Natural killer cell treated with Interleukin-12 subunit alpha and Interleukin-12 subunit beta and Interleukin-15 and Interleukin-18, amount 100 ng/mL, for 72 hours (primary cell): ENCODE data around the gene EFNA3. TPM values are rescaled to one million over a fixed set of nuclear protein-coding genes. Genes with fewer than 3 reads are reported as not detected.
A peak's percentile ranks its signal among the peaks of the same experiment; 100 is the strongest.

Source experiments
- ATAC-seq, 2 donors: fragments of 150-1000 bp; cut with Tn5 transposase in 1 of 2; sonication (Bioruptor Pico), chemical (Tn5 transposase) in 1 of 2; 2 replicates each; pipeline ENCODE4 v1.10.0; 2021
- DNase-seq: peaks from one replicate; pipeline ENCODE4 v3.0.0; 2022; ENCODE audit warnings: low spot score
- H3K27ac Mint-ChIP-seq, 2 donors: 1 replicate in 1 of 2; 2 replicates in 1 of 2; pipeline ENCODE4 v1.8.0; 2022; ENCODE audit warnings: mixed read lengths in 2 of 2, mild to moderate bottlenecking in 1 of 2, moderate library complexity in 1 of 2
- H3K27me3 Mint-ChIP-seq, 2 donors: 1 replicate in 1 of 2; 2 replicates in 1 of 2; pipeline ENCODE4 v1.8.0; 2022; ENCODE audit warnings: mixed read lengths in 2 of 2
- H3K36me3 Mint-ChIP-seq: one replicate; pipeline ENCODE4 v1.8.0; 2022; ENCODE audit warnings: mixed read lengths
- H3K4me1 Mint-ChIP-seq, 2 donors: 1 replicate in 1 of 2; 2 replicates in 1 of 2; pipeline ENCODE4 v1.8.0; 2022; ENCODE audit warnings: low read depth in 2 of 2, mixed read lengths in 2 of 2, mild to moderate bottlenecking in 1 of 2
- H3K4me3 Mint-ChIP-seq: one replicate; pipeline ENCODE4 v1.8.0; 2022; ENCODE audit warnings: mixed read lengths
- H3K9me3 Mint-ChIP-seq: 2 replicates; pipeline ENCODE4 v1.8.0; 2022; ENCODE audit warnings: mixed read lengths
- total RNA-seq, 2 donors: library from RNA; stranded (reverse); gene quantifications; one replicate each; pipeline ENCODE4 v1.2.3, GENCODE V29; 2022

The EFNA3 gene, protein sequence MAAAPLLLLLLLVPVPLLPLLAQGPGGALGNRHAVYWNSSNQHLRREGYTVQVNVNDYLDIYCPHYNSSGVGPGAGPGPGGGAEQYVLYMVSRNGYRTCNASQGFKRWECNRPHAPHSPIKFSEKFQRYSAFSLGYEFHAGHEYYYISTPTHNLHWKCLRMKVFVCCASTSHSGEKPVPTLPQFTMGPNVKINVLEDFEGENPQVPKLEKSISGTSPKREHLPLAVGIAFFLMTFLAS
- total RNA-seq, result 1 to 10 TPM in 1 of 2 donors, not detected in 1; 1.2 TPM

DNA sequence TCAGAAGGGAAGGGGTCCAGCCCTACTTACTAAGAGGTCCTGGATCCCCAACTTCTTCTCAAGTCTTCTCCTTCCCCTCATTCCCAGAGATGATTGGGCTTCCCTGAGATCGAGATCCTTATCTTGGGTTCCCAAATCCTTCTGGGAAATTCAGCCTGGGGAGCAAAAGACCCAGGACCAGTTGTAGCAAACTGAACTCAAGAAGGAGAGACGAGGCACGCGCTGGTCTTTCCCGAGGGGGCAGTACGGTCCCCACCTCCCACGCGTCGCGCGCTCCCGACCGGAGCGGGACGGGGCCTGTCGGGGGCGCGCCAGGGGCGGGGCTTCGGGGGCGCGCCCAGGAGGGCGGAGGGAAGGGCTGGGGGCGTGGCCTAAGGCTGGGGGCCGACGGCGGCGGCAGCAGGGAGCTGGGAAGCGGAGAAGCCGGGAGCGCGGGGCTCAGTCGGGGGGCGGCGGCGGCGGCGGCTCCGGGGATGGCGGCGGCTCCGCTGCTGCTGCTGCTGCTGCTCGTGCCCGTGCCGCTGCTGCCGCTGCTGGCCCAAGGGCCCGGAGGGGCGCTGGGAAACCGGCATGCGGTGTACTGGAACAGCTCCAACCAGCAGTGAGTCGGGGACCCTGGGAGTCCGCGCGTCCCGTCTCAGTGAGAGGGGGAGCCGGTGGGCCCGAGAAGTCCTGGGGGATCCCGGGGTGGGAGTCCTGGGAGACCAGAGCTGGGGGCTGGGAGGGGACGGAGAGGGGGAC lies at the start of gene EFNA3:
TSS of gene EFNA3 (plus strand) at position 369 of the 741 bp plus-strand sequence. CDS start at position 474, 105 bp downstream.
- peak; percentile 73 to 86 for ATAC-seq
- peaks cover 6% of the 10 kb centered on the region for H3K36me3 Mint-ChIP-seq
- H3K27me3 Mint-ChIP-seq, result peaks cover 22 to 31% of the 10 kb centered on the region in 2 donors
- H3K4me3 Mint-ChIP-seq, result peak within 1 kb of the TSS; percentile 65
- no peaks in the 10 kb centered on the region for H3K9me3 Mint-ChIP-seq
- H3K27ac Mint-ChIP-seq, result no peak within 1 kb of the TSS
- DNase-seq, result peak; percentile 81
- H3K4me1 Mint-ChIP-seq, result peaks cover 20 to 23% of the 10 kb centered on the region in 2 donors

DNA sequence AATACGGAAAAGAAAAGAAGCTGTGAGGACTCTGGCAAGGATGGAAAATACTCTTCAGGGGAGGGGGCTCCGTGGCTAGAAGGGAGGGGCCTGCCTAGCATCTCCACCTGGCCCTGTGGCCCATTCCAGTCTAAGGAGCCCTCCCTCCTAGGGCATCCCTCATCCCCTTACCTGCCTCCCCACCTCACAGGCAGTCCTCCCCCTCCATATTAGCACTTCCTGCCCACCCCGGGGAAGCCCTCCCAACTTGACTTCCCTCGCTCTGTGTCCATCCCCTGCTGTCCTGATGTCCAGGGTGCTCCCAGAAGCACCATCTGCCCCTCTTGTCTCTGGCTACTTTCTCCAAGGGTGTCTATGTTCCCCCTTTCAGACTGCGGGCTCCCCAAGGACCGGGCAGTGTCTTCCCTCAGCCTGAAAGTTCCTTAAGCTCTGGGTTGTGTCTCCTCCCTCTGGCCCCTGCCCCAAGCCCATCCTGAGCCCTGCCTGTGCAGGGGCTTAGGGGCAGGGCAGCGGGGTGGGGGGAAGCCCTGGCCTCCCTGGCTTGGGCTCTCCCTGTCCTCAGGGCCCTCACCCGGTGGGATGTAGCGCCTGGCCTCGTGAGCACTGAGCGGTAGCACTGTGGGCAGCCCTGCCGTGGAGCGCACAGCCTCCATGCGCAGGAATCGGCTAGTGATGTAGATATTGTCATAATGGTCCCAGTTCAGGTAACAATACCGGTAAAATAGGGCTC lies 49.0 kb upstream of the EFNA3 start:
- Mint-ChIP-seq H3K4me3 (no peak overlapping the region), H3K27me3 (no peaks in the 10 kb centered on the region)
- no peak for ATAC-seq

DNA sequence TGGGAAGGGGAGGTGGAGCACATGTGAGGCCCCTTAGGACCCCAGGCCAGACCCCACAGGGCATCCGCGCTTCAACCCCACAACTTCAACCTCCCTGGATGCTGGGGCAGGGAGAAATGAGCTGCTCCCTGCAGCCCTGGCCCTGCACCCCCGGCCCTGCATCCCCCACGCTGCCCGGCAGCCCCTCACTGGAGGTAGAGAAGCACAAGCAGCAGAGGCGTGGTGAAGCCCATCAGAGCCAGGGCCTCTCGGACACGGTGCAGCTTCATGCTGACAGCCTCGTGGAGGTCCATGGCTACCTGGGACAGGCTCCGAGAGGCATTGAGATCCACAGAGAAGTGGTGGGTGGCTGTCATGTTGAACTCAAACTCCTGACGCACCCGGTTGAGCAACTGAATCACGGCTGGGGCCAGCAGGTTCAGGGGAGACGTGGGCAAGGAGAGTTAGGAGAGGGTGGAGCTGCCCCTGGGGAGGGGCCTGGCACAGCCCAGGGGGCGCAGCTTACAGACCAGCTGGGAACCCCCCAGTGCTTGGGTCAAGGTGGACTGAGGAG lies 48.3 kb upstream of the EFNA3 start:
- no peaks in the 10 kb centered on the region for H3K4me1 Mint-ChIP-seq
- no peak for DNase-seq
- no peaks in the 10 kb centered on the region for H3K9me3 Mint-ChIP-seq
- no peak overlapping the region for H3K4me3 Mint-ChIP-seq
- no peaks in the 10 kb centered on the region for H3K36me3 Mint-ChIP-seq
- no peaks in the 10 kb centered on the region for H3K27me3 Mint-ChIP-seq
- no peak overlapping the region for H3K27ac Mint-ChIP-seq
- ATAC-seq, result no peak

More for the DNA sequence above, 49.0 kb upstream of the EFNA3 start:
- no peak for DNase-seq
- H3K9me3 Mint-ChIP-seq, result no peaks in the 10 kb centered on the region
- H3K27ac Mint-ChIP-seq, result no peak overlapping the region
- H3K36me3 Mint-ChIP-seq, result no peaks in the 10 kb centered on the region
- no peaks in the 10 kb centered on the region for H3K4me1 Mint-ChIP-seq

DNA sequence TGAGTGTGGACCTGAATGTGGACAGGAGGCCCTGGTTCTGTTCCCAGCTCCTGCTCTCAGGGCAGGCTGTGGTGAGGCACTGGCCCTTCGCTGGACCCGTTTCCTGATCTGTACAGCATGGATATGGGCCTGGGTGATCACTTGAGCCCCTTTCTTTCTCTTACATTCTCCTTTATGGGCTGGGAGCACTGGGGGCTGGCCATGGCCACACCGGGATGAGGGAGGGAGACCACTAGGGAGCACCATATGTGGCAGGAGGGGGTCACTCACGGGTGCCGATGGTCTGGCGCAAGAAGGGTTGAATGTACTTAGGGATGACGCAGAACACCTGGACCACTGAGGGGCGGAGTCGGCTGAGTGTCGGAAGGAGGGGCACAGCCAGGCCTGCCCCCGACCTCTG lies 47.7 kb upstream of the EFNA3 start:
- Mint-ChIP-seq H3K4me1 (no peaks in the 10 kb centered on the region), H3K4me3 (no peak overlapping the region), H3K36me3 (no peaks in the 10 kb centered on the region), H3K9me3 (no peaks in the 10 kb centered on the region), H3K27me3 (no peaks in the 10 kb centered on the region), H3K27ac (no peak overlapping the region)
- ATAC-seq, result no peak
- DNase-seq, result no peak

DNA sequence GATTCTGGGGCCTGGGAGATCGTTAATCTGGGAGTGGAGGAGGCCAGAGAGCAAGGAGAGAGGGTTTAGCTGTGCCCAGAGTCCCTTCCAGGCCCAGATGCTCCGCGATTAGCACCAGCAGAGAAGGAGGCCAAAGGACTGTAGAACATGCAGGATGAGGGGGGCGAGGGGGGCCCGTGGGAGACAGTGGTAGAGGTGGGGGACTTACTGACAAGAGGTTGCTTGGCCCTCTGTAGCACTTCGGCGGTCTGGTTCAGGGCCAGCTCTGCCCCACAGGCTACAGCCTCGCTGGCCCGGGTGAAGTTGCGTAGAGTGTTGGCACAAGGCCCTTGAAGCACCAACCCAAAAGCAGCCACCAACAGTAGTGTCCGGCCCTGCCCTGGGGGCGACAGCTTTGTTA lies 45.8 kb upstream of the EFNA3 start:
- no peaks in the 10 kb centered on the region for H3K4me1 Mint-ChIP-seq
- no peaks in the 10 kb centered on the region for H3K36me3 Mint-ChIP-seq
- H3K27me3 Mint-ChIP-seq, result peaks cover 0 to 2% of the 10 kb centered on the region in 2 donors
- ATAC-seq, result no peak
- no peak overlapping the region for H3K27ac Mint-ChIP-seq
- H3K4me3 Mint-ChIP-seq, result no peak overlapping the region
- no peaks in the 10 kb centered on the region for H3K9me3 Mint-ChIP-seq
- no peak for DNase-seq

DNA sequence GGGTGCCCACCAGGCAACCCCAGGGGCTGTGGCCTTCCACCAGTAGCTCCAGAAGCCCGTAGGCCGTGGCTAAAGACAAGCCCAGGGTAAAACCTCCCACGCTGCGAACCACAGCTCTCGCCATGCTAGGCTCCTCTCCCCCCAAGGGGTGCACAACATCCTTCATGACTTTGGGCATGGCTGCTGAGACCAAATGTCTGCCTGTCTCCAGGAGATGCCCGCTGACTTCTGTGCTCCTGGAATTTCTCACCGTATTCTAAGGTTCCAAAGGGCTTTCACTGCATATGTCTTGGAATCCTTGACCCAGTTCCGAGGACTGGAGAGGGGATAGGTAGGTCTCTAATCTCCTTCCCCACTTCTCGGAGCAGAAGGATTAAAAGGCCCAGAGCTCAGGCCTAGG lies 45.1 kb upstream of the EFNA3 start, which contains the start of the genes DCST1 and DCST2:
TSS of gene DCST1 (plus strand) at position 301 of the 400 bp plus-strand sequence. CDS start 213 bp downstream, outside the sequence.
TSS of gene DCST2 (minus strand) at position 258 of the 400 bp plus-strand sequence. CDS start at position 178, 80 bp downstream.
- Mint-ChIP-seq H3K4me1 (no peaks in the 10 kb centered on the region), H3K27ac (no peak within 1 kb of the TSS), H3K27me3 (peaks cover 0 to 4% of the 10 kb centered on the region in 2 donors), H3K36me3 (no peaks in the 10 kb centered on the region), H3K9me3 (no peaks in the 10 kb centered on the region), H3K4me3 (no peak within 1 kb of the TSS)
- ATAC-seq (no peak), DNase-seq (no peak)

DNA sequence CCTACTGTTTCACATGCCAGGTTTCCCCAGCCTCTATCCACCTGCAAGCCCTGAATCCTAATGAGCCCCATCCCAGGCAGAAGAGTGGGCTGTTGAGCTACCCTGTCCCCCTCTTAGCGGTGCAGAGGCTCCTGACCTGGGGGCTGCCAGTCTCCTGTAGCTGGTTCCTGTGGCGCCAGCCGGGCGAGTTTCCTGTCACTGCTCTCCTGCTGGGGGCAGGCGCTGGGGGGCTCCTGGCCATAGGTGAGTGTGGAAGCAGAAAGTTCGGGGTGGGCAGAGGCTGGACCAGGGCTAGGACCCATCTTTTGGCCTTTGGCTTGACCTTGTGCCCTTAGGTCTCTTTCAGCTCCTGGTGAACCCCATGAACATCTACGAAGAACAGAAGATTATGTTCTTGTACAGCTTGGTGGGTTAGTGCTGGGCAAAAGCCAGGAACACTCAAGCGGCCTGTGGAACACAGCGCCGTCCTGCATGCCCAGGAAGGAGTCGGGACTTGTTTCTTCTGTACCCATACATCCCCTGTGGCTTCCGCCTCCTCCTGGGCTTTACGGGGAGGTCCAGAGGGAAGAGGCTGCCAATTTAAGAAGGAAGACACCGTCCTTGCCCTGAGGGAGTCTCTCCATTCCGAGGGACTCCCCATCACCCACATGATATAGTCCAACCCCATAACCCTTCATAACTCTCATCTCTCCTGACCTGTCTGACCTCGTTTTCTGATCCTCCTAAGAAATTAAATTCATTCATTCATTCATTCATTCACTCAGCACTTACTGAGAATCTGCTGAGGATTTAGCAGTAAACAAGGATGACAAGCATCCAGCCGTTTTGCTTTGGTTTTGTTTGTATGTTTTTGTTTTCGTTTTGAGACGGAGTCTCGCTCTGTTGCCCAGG lies 44.1 kb upstream of the EFNA3 start:
- Mint-ChIP-seq H3K27me3 (peaks cover 0 to 6% of the 10 kb centered on the region in 2 donors), H3K4me1 (no peaks in the 10 kb centered on the region)

DNA sequence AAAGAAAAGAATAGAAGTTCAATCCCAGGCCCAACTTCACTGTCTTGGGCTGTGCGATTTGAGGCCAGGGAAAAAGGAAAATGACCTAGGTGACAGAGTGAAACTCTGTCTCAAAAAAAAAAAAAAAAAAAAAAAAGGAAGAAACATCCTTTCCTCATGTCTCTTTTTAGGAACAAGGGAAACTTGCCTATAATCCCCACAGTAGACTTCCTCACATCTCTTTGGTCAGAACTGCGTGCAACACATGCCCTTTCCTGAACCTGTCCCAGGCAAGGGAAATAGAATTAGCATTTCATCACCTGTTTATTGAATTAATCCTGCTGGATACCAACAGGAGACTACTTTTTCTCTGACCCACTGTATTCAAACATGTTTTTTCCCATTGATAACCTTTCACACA lies 42.7 kb upstream of the EFNA3 start:
- Mint-ChIP-seq H3K4me3 (no peak overlapping the region), H3K27ac (no peak overlapping the region), H3K4me1 (no peaks in the 10 kb centered on the region), H3K9me3 (no peaks in the 10 kb centered on the region), H3K27me3 (peaks cover 0 to 6% of the 10 kb centered on the region in 2 donors), H3K36me3 (no peaks in the 10 kb centered on the region)
- ATAC-seq (no peak), DNase-seq (no peak)

More for the DNA sequence above, 44.1 kb upstream of the EFNA3 start:
- no peaks in the 10 kb centered on the region for H3K36me3 Mint-ChIP-seq
- H3K27ac Mint-ChIP-seq, result no peak overlapping the region
- DNase-seq (no peak), ATAC-seq (peak in 1 of 2 donors; percentile 3)
- no peaks in the 10 kb centered on the region for H3K9me3 Mint-ChIP-seq
- H3K4me3 Mint-ChIP-seq, result no peak overlapping the region

DNA sequence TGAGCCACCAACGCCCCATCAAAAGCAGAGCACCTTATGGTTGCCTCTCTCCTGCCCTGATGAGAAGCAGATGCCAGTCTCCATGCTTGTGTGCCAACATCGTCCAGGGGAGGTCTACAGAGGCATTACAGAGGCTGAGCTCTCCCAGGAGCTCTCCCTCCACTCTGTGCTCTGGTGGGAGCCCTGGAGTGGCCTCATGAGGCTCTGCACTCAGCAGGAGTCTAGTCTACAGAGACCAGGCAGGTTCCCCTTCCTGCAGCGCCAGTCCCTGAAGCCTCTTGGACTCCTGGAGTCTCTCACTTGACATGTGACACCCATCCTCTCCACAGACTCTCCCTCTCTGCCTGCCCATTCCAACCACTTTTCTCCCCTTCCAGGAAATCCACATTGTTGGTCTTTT lies 41.6 kb upstream of the EFNA3 start:
- H3K27ac Mint-ChIP-seq, result no peak overlapping the region
- no peak overlapping the region for H3K4me3 Mint-ChIP-seq
- peaks cover 0 to 6% of the 10 kb centered on the region in 2 donors for H3K27me3 Mint-ChIP-seq
- DNase-seq (no peak), ATAC-seq (no peak)
- no peaks in the 10 kb centered on the region for H3K4me1 Mint-ChIP-seq
- H3K9me3 Mint-ChIP-seq, result no peaks in the 10 kb centered on the region
- no peaks in the 10 kb centered on the region for H3K36me3 Mint-ChIP-seq

DNA sequence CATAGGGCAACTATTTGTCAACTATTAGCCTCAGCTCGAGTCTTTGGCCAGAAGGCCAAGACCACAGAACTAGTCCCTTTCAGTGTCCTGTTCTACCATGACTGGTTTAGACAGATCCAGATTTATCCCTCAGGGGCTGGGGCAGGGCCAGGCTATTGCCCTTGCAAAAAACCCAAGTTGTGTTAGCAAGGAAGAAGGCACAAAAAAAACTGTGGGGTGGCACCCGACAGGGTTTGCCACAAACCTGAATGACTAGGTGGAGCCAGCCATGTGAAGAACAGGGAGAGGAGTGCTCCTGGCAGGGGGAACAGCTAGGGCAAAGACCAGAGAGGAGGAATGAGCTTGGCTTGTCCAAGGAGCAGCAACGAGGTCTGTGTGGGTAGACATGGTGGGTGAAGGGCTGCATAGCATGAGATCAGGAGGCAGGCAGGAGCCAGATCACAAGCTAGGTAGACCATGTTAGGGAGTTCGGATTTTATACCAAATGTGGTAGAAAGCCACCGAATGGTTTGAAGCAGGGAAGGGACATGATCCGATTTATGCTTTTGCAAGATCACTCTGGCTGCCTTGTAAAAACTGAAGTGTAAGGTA lies 40.7 kb upstream of the EFNA3 start:
- Mint-ChIP-seq H3K4me3 (no peak overlapping the region), H3K9me3 (no peaks in the 10 kb centered on the region), H3K4me1 (no peaks in the 10 kb centered on the region), H3K27ac (no peak overlapping the region), H3K36me3 (no peaks in the 10 kb centered on the region), H3K27me3 (peaks cover 0 to 6% of the 10 kb centered on the region in 2 donors)
- DNase-seq, result no peak
- no peak for ATAC-seq

DNA sequence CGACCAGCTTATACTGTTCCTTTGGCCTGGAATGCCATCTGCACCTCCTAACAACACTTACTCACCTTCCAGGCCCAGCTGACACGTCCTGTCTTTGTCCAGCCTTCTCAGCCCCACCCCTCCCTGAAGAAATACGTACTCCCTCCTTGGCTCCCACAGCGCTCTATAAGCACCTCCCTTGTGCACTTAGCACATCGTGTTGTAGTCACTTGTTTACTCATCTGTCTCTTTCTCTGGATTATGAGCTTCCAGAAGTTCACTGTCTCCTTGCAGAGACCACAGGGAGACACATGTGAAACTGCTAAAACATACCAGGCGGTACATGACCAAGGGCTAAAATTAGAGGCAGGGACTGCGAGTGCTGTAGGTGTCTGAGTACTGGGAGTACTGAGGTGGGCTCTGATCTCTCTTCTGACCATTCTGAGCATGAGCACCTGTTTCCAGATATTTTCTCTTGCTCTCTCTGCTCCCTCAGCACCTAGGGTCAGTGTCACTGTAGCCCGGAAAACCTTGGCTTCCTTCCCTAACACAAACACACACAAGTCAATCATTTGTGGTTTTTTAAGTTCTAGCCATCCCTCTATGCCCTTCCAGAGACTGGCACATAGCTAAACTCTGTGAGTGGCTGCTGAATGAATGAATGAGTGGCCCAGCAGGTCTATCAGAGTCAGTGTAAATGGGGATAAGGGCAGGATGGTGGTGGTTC lies 39.9 kb upstream of the EFNA3 start:
- DNase-seq, result no peak
- no peak overlapping the region for H3K27ac Mint-ChIP-seq
- no peaks in the 10 kb centered on the region for H3K9me3 Mint-ChIP-seq
- H3K36me3 Mint-ChIP-seq, result no peaks in the 10 kb centered on the region
- no peak overlapping the region for H3K4me3 Mint-ChIP-seq
- H3K27me3 Mint-ChIP-seq, result peaks cover 0 to 6% of the 10 kb centered on the region in 2 donors
- H3K4me1 Mint-ChIP-seq, result no peaks in the 10 kb centered on the region
- ATAC-seq, result no peak

DNA sequence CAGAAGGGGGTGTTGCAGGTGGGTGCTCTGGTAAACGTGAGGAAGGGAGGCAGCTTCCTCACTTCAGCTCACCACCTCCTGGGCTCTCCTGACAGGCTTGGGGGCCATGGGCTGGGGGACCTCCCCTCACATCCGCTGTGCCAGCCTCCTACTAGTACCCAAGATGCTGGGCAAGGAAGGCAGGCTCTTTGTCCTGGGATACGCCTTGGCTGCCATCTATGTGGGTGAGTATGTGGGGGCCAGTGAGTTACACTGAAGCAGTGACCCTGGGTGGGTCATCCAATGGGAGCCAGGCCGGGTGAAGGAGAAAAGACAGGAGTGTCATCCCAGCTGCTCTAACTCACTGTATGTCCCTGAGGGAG lies 39.3 kb upstream of the EFNA3 start:
- DNase-seq (no peak), ATAC-seq (no peak)
- Mint-ChIP-seq H3K27me3 (peaks cover 0 to 6% of the 10 kb centered on the region in 2 donors), H3K4me3 (no peak overlapping the region), H3K27ac (no peak overlapping the region), H3K9me3 (no peaks in the 10 kb centered on the region), H3K4me1 (no peaks in the 10 kb centered on the region), H3K36me3 (no peaks in the 10 kb centered on the region)
